ENCODE data around the gene GALE. TPM values are rescaled to one million over a fixed set of nuclear protein-coding genes. Genes with fewer than 3 reads are reported as not detected.

GALE gene
- total RNA-seq, 1 donor from 2014 or later: 62.4 TPM

DNA sequence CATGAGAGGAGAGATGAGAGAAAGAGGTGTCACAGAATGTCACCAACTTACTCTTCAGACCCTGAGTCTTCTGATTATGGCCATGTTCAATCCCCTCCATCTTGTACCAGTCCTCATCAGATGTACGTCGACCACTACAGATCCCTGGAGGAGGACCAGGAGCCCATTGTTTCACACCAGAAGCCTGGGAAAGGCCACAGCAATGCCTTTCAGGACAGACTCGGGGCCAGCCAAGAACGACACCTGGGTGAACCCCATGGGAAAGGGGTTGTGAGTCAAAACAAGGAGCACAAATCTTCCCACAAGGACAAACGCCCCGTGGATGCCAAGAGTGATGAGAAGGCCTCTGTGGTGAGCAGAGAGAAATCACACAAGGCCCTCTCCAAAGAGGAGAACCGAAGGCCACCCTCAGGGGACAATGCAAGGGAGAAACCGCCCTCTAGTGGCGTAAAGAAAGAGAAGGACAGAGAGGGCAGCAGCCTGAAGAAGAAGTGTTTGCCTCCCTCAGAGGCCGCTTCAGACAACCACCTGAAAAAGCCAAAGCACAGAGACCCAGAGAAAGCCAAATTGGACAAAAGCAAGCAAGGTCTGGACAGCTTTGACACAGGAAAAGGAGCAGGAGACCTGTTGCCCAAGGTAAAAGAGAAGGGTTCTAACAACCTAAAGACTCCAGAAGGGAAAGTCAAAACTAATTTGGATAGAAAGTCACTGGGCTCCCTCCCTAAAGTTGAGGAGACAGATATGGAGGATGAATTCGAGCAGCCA lies 49.3 kb downstream of the GALE start:
- peaks cover 34% of the 10 kb centered on the region for H3K4me1 Mint-ChIP-seq (ENCODE audit: low read depth)
- peak; percentile 22 for DNase-seq (ENCODE audit: low spot score)
- no peaks in the 10 kb centered on the region for H3K27me3 Mint-ChIP-seq (ENCODE audit: insufficient read depth)
- no peak overlapping the region for H3K4me3 Mint-ChIP-seq
- H3K9me3 Mint-ChIP-seq: no peaks in the 10 kb centered on the region
- H3K27ac Mint-ChIP-seq: no peak overlapping the region
- peaks cover 50% of the 10 kb centered on the region for H3K36me3 Mint-ChIP-seq (ENCODE audit: low read depth)
- intact Hi-C loops (cut with micrococcal nuclease): loop anchor here (1.0 kb wide), 1 partner anchor 60 kb away; the partner anchor contains the start of gene RPL11

DNA sequence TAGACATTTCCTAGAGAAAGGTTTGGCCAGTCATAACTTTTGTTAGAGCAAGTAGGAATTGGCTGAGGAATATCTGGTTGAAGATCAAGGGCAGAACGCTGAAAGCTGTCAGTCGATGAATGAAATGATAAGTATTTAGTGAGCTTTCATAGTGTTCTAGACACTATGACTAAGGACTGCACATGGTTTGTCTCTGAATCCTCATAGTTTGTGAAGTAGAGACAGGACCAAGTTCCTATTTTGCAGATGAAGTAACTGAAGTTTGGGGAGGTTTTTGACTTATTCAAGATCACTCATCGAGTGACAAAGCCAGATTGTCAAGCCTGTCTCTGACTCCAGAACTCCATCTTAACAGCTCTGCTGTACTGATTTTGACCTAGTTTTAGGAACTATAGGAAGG lies 52.5 kb downstream of the GALE start:
- DNase-seq (ENCODE audit: low spot score): no peak
- no peaks in the 10 kb centered on the region for H3K27me3 Mint-ChIP-seq (ENCODE audit: insufficient read depth)
- no peak overlapping the region for H3K4me3 Mint-ChIP-seq
- intact Hi-C loops (cut with micrococcal nuclease): loop anchor here (10.0 kb wide), 1 partner anchor 403 kb away; the partner anchor contains the start of gene HNRNPR
- peaks cover 49% of the 10 kb centered on the region for H3K4me1 Mint-ChIP-seq (ENCODE audit: low read depth)
- no peaks in the 10 kb centered on the region for H3K9me3 Mint-ChIP-seq
- peaks cover 43% of the 10 kb centered on the region for H3K36me3 Mint-ChIP-seq (ENCODE audit: low read depth)
- no peak overlapping the region for H3K27ac Mint-ChIP-seq

Other genes starting within 250 kb of the GALE start
- 20.8 and 22.9 TPM in 2 replicates for gene ID3, start 241.3 kb downstream of the GALE start, total RNA-seq
- gene RPL11, start 108.9 kb downstream of the GALE start, total RNA-seq: 1,058 and 1,119 TPM in 2 replicates
- gene ELOA, start 57.3 kb downstream of the GALE start, total RNA-seq: 54.5 and 55.2 TPM in 2 replicates
- 83.2 and 83.4 TPM in 2 replicates for gene PITHD1, start 22.3 kb downstream of the GALE start, total RNA-seq
- gene LYPLA2, start 9.6 kb downstream of the GALE start, total RNA-seq: 91.4 and 96.1 TPM in 2 replicates
- 18.5 and 19.9 TPM in 2 replicates for gene HMGCL, start 24.7 kb upstream of the GALE start, total RNA-seq
- 3.5 TPM in 2 replicates for gene FUCA1, start 67.5 kb upstream of the GALE start, total RNA-seq
- gene CNR2, start 112.6 kb upstream of the GALE start, total RNA-seq: not detected in 2 replicates
- gene PNRC2, start 159.1 kb upstream of the GALE start, total RNA-seq: 112 and 134 TPM in 2 replicates
- gene SRSF10, start 179.6 kb upstream of the GALE start, total RNA-seq: 238 and 243 TPM in 2 replicates